ENCODE data around the gene IMPDH1.

- TF ChIP-seq CTCF (IDR thresholded peaks at IDR 0.05) (no peak), POLR2A (IDR thresholded peaks at IDR 0.05) (no peak)
These were observed 49.2 kb upstream of the IMPDH1 start for GRCh38 chr7:128458956-128459355.

All from testis (tissue), 2 donors.